Activated effector memory CD4-positive, alpha-beta T cell treated with anti-CD3 and anti-CD28 coated beads, Interleukin-2, amount 50 U/mL, for 16 hours (primary cell): ENCODE results near the gene KLHL29.

Experiments used
- DNase-seq: peaks from one replicate; pipeline ENCODE4 v3.0.0-alpha.2; 2020

KLHL29 gene

GRCh38 chr2:23536326-23536725, 151.3 kb downstream of the KLHL29 start:
- DNase-seq = no peak

- DNase-seq = no peak
Measured at GRCh38 chr2:23537991-23538390, 153.0 kb downstream of the KLHL29 start.

- no peak for DNase-seq
Measured at GRCh38 chr2:23538566-23538965, 153.6 kb downstream of the KLHL29 start.

- DNase-seq = no peak
Measured at GRCh38 chr2:23540804-23541360, 155.9 kb downstream of the KLHL29 start.

- DNase-seq = no peak
Measured at GRCh38 chr2:23541503-23542229, 156.7 kb downstream of the KLHL29 start.

- DNase-seq = no peak
Measured at GRCh38 chr2:23542230-23542789, 157.3 kb downstream of the KLHL29 start.

GRCh38 chr2:23543302-23543701, 158.3 kb downstream of the KLHL29 start:
- DNase-seq = no peak

- DNase-seq = no peak
Measured at GRCh38 chr2:23543728-23544127, 158.7 kb downstream of the KLHL29 start.

- no peak for DNase-seq
Measured at GRCh38 chr2:23544589-23545295, 159.8 kb downstream of the KLHL29 start.

- no peak for DNase-seq
Measured at GRCh38 chr2:23545396-23545795, 160.4 kb downstream of the KLHL29 start.

GRCh38 chr2:23545811-23546210, 160.8 kb downstream of the KLHL29 start:
- no peak for DNase-seq

- DNase-seq = no peak
Measured at GRCh38 chr2:23546913-23547312, 161.9 kb downstream of the KLHL29 start.

GRCh38 chr2:23547725-23548124, 162.7 kb downstream of the KLHL29 start:
- DNase-seq = no peak

- no peak for DNase-seq
Measured at GRCh38 chr2:23548143-23548769, 163.3 kb downstream of the KLHL29 start.

- DNase-seq = no peak
Measured at GRCh38 chr2:23549051-23549450, 164.1 kb downstream of the KLHL29 start.

- DNase-seq = no peak
Measured at GRCh38 chr2:23549821-23550530, 165.0 kb downstream of the KLHL29 start.

GRCh38 chr2:23550553-23550952, 165.6 kb downstream of the KLHL29 start:
- DNase-seq = no peak

- no peak for DNase-seq
Measured at GRCh38 chr2:23551875-23552274, 166.9 kb downstream of the KLHL29 start.

- no peak for DNase-seq
Measured at GRCh38 chr2:23553561-23553960, 168.6 kb downstream of the KLHL29 start.

- DNase-seq = no peak
Measured at GRCh38 chr2:23554054-23554697, 169.2 kb downstream of the KLHL29 start.

- no peak for DNase-seq
Measured at GRCh38 chr2:23555944-23556343, 171.0 kb downstream of the KLHL29 start.

GRCh38 chr2:23556929-23557328, 171.9 kb downstream of the KLHL29 start:
- no peak for DNase-seq
